Endodermal cell (in vitro differentiated cells): ENCODE measurements around the gene AREL1. TPM values are rescaled to one million over a fixed set of nuclear protein-coding genes. Genes with fewer than 3 reads are reported as not detected.

Experiments used
- DNase-seq: peaks from one replicate; pipeline ENCODE4 v3.0.0-alpha.2; 2017
- H3K27ac ChIP-seq: 2 replicates; pipeline ENCODE4 v1.5.1; 2013; ENCODE audit warnings: mild to moderate bottlenecking, low read depth, low read length, moderate library complexity
- H3K27me3 ChIP-seq: 2 replicates; pipeline ENCODE4 v1.6.1; 2013; ENCODE audit warnings: mild to moderate bottlenecking, low read length, moderate library complexity; ENCODE audit not compliant: insufficient read depth, control insufficient read depth, poor library complexity, severe bottlenecking
- H3K36me3 ChIP-seq: 2 replicates; pipeline ENCODE4 v1.7.0; 2013; ENCODE audit warnings: mild to moderate bottlenecking, low read length, moderate library complexity; ENCODE audit not compliant: control insufficient read depth, insufficient read depth
- H3K4me1 ChIP-seq: one replicate; pipeline ENCODE4 v1.7.0; 2013; ENCODE audit warnings: low read length; ENCODE audit not compliant: control insufficient read depth, insufficient read depth
- H3K4me3 ChIP-seq: 2 replicates; pipeline ENCODE4 v1.5.1; 2013; ENCODE audit warnings: mild to moderate bottlenecking, low read length, moderate library complexity
- H3K9ac ChIP-seq: 2 replicates; pipeline ENCODE4 v1.6.1; 2013; ENCODE audit warnings: mild to moderate bottlenecking, low read length, moderate library complexity; ENCODE audit not compliant: poor library complexity, severe bottlenecking; ENCODE audit errors: extremely low read depth
- H3K9me3 ChIP-seq: 2 replicates; pipeline ENCODE4 v1.6.1; 2013; ENCODE audit warnings: mild to moderate bottlenecking, low read length, moderate library complexity; ENCODE audit not compliant: control insufficient read depth
- H3K27ac Mint-ChIP-seq: 2 replicates; pipeline ENCODE4 v1.8.0; 2020; ENCODE audit warnings: mixed read lengths
- H3K27me3 Mint-ChIP-seq: 2 replicates; pipeline ENCODE4 v1.8.0; 2021; ENCODE audit warnings: mild to moderate bottlenecking, mixed read lengths; ENCODE audit not compliant: insufficient read depth
- H3K36me3 Mint-ChIP-seq: 2 replicates; pipeline ENCODE4 v1.8.0; 2020; ENCODE audit warnings: low read depth, mixed read lengths
- H3K4me1 Mint-ChIP-seq: 2 replicates; pipeline ENCODE4 v1.8.0; 2020; ENCODE audit warnings: mixed read lengths
- H3K4me3 Mint-ChIP-seq: 2 replicates; pipeline ENCODE4 v1.8.0; 2020; ENCODE audit warnings: mild to moderate bottlenecking, moderate library complexity, mixed read lengths
- H3K9me3 Mint-ChIP-seq: 2 replicates; pipeline ENCODE4 v1.8.0; 2020; ENCODE audit warnings: mild to moderate bottlenecking, mixed read lengths
- CTCF ChIP-seq: fragments of 200-600 bp; sonication (generic); conservative IDR thresholded peaks from 2 replicates; pipeline ENCODE4 v1.5.0; 2021; ENCODE audit warnings: antibody characterized with exemption, mild to moderate bottlenecking
- WGBS, 2 experiments: methylation state at CpG; one replicate each; pipeline versions ENCODE4 v1.1.5 to v1.1.7; 2013; ENCODE audit warnings: missing lambda C conversion rate in 2 of 2, mixed read lengths in 1 of 2; ENCODE audit not compliant: insufficient coverage in 1 of 2, insufficient read length in 1 of 2; 5-methylcytosine and 5-hydroxymethylcytosine counted together
- total RNA-seq, 2 donors: library from RNA; stranded (reverse); fragmentation: NEBNext Ultra II Directional in 1 of 2; extraction: Animal tissue kit (Norgen Biotek cat#: 25700) in 1 of 2; gene quantifications; 2 replicates in 1 of 2; 3 replicates in 1 of 2; pipeline ENCODE4 v1.2.1, GENCODE V29; 2021

The AREL1 gene
- total RNA-seq, 2 donors from 2014 or later = 36.5 to 39.0 TPM

GRCh38 chr14:74739293-74740030, 26.6 kb upstream of the AREL1 start:
- no peaks in the 10 kb centered on the region for H3K9me3 Mint-ChIP-seq
- no peak overlapping the region for H3K27ac ChIP-seq
- no peaks in the 10 kb centered on the region for H3K27me3 Mint-ChIP-seq
- no peak overlapping the region for H3K4me3 ChIP-seq
- H3K9ac ChIP-seq = no peak overlapping the region
- peaks cover 39% of the 10 kb centered on the region for H3K36me3 Mint-ChIP-seq
- no peaks in the 10 kb centered on the region for H3K9me3 ChIP-seq
- no peak for TF ChIP-seq CTCF
- WGBS, 2 experiments = 90 to 94% methylated on average over 5 to 8 of the region's 8 CpGs
- H3K4me1 Mint-ChIP-seq = peaks cover 4% of the 10 kb centered on the region
- no peaks in the 10 kb centered on the region for H3K27me3 ChIP-seq
- H3K36me3 ChIP-seq = peaks cover 49% of the 10 kb centered on the region
- no peaks in the 10 kb centered on the region for H3K4me1 ChIP-seq
- no peak for DNase-seq
- H3K27ac Mint-ChIP-seq = no peak overlapping the region
- no peak overlapping the region for H3K4me3 Mint-ChIP-seq

DNA sequence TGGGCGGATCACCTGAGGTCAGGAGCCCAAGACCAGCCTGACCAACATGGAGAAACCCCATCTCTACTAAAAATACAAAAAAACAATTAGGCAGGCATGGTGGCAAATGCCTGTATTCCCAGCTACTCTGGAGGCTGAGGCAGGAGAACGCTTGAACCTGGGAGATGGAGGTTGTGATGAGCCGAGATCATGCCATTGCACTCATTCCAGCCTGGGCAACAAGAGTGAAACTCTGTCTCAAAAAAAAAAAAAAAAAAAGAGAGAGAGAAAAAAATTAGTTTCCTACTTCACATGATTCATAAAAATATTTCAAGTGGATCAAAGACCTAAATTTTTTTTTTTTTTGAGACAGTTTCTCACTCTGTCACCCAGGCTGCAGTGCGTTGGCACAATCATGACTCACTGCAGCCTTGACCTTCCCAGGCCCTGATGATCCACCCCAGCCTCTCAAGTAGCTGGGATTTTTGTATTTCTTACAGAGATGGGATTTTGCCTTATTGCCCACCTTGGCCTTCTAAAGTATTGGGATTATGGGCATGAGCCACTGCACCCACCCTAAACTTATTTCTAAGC, 25.0 kb upstream of the AREL1 start:
- TF ChIP-seq CTCF = no peak
- Histone ChIP-seq H3K9ac (no peak overlapping the region), H3K27ac (no peak overlapping the region), H3K9me3 (no peaks in the 10 kb centered on the region), H3K4me1 (no peaks in the 10 kb centered on the region), H3K4me3 (no peak overlapping the region), H3K36me3 (peaks cover 65% of the 10 kb centered on the region), H3K27me3 (no peaks in the 10 kb centered on the region)
- Mint-ChIP-seq H3K36me3 (peaks cover 46% of the 10 kb centered on the region), H3K9me3 (no peaks in the 10 kb centered on the region), H3K27ac (no peak overlapping the region), H3K4me3 (no peak overlapping the region), H3K27me3 (no peaks in the 10 kb centered on the region), H3K4me1 (peaks cover 4% of the 10 kb centered on the region)
- DNase-seq = no peak
- 91 to 100% methylated on average over 3 to 4 of the region's 4 CpGs for WGBS, 2 experiments

DNA sequence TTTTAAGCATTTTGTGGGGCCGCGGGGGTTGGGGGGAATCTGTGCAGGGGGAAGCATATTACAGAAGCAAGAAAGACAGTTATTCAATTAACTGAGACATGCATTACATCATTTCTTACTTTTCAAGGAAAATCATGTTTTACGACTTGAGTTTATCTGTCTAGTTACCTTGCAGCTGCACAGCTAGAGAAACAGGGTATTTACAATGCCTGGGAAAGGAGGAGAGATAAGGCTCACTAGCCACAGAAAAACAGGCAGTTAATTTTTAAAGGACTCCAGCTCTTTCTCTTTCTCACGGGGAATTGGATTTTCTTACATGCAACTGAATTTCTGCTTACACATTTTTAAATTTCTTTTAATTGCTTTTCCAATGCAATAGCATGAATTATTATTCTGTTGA, 22.2 kb upstream of the AREL1 start:
- H3K9ac ChIP-seq = no peak overlapping the region
- Mint-ChIP-seq H3K4me3 (no peak overlapping the region), H3K4me1 (peaks cover 4% of the 10 kb centered on the region), H3K36me3 (peaks cover 52% of the 10 kb centered on the region), H3K9me3 (no peaks in the 10 kb centered on the region), H3K27ac (no peak overlapping the region), H3K27me3 (no peaks in the 10 kb centered on the region)
- 86 to 90% methylated on average over 1 to 4 of the region's 4 CpGs for WGBS, 2 experiments
- H3K4me3 ChIP-seq = no peak overlapping the region
- no peak for TF ChIP-seq CTCF
- no peaks in the 10 kb centered on the region for H3K4me1 ChIP-seq
- H3K27ac ChIP-seq = no peak overlapping the region
- H3K9me3 ChIP-seq = no peaks in the 10 kb centered on the region
- H3K27me3 ChIP-seq = no peaks in the 10 kb centered on the region
- peaks cover 83% of the 10 kb centered on the region for H3K36me3 ChIP-seq
- no peak for DNase-seq
